Panc1 (cell line): ENCODE measurements around the gene EPDR1. TPM values are rescaled to one million over a fixed set of nuclear protein-coding genes. Genes with fewer than 3 reads are reported as not detected.

ENCODE experiments used
- ATAC-seq: fragments of 200-7000 bp; cut with Tn5 transposase; 2 replicates; pipeline ENCODE4 v1.9.1; 2020; ENCODE audit warnings: mild to moderate bottlenecking, moderate library complexity
- BruUV-seq: library from RNA; stranded (reverse); fragments of 400-500 nt; replicated peaks from 2 replicates; lab custom pipeline; 2021; lab: Mats Ljungman, UMichigan
- CTCF ChIA-PET: fragments of 300-600 bp; sonication (Branson Sonifier 250); formaldehyde crosslinking; loops from one replicate; lab custom pipeline; 2022; ENCODE audit warnings: antibody characterized with exemption; lab: Charles Lee
- POLR2A ChIA-PET: fragments of 300-600 bp; sonication (Branson Sonifier 250); formaldehyde crosslinking; loops from one replicate; lab custom pipeline; 2022; ENCODE audit warnings: antibody characterized with exemption; lab: Charles Lee
- DNase-seq: peaks from one replicate; pipeline ENCODE4 v3.0.0-alpha.2; 2010; ENCODE audit warnings: low read depth, low spot score
- H3K27ac ChIP-seq: 2 replicates; pipeline ENCODE4 v1.5.1; 2011; ENCODE audit warnings: mild to moderate bottlenecking, low read length, inconsistent platforms
- H3K27me3 ChIP-seq: fragments of 200-500 bp; sonication (Bioruptor generic); 2 replicates; pipeline ENCODE4 v1.6.0; 2014; ENCODE audit warnings: low read length, inconsistent platforms; ENCODE audit not compliant: control insufficient read depth, insufficient read depth
- H3K36me3 ChIP-seq: fragments of 200-500 bp; sonication (Bioruptor generic); 2 replicates; pipeline ENCODE4 v1.5.1; 2014; ENCODE audit warnings: inconsistent platforms, mild to moderate bottlenecking, low read length, moderate library complexity; ENCODE audit not compliant: control insufficient read depth, insufficient read depth
- H3K4me1 ChIP-seq: 2 replicates; pipeline ENCODE4 v1.5.1; 2011; ENCODE audit warnings: inconsistent platforms, mild to moderate bottlenecking, low read length, moderate library complexity; ENCODE audit not compliant: control insufficient read depth, insufficient read depth
- H3K4me3 ChIP-seq, 2 experiments: 2 replicates each; pipeline ENCODE4 v1.5.1; 2011 to 2012; ENCODE audit warnings: low read depth in 2 of 2, low read length in 2 of 2, mild to moderate bottlenecking in 2 of 2, inconsistent platforms in 1 of 2, moderate library complexity in 1 of 2
- H3K9me3 ChIP-seq: fragments of 200-500 bp; sonication (Bioruptor generic); 2 replicates; pipeline ENCODE4 v1.5.1; 2014; ENCODE audit warnings: low read depth, mild to moderate bottlenecking, inconsistent platforms, low read length, moderate library complexity; ENCODE audit not compliant: control insufficient read depth, insufficient read depth
- CTCF ChIP-seq: fragments of 450-650 bp; IDR thresholded peaks from 2 replicates; pipeline ENCODE4 v1.5.1; 2017; ENCODE audit warnings: mild to moderate bottlenecking
- POLR2AphosphoS5 ChIP-seq: IDR thresholded peaks from 2 replicates; pipeline ENCODE4 v1.6.1; 2012; ENCODE audit warnings: mild to moderate bottlenecking, low read depth, low read length, moderate library complexity
- REST ChIP-seq, 2 experiments: IDR thresholded peaks; 2 replicates each; pipeline ENCODE4 v1.6.1; 2011 to 2012; ENCODE audit warnings: low read depth in 2 of 2, control low read depth in 1 of 2, low read length in 1 of 2, mild to moderate bottlenecking in 1 of 2, moderate library complexity in 1 of 2; ENCODE audit not compliant: insufficient read depth in 1 of 2
- SIN3A ChIP-seq: IDR thresholded peaks from 2 replicates; pipeline ENCODE4 v1.6.1; 2012; ENCODE audit warnings: low read depth, mild to moderate bottlenecking, low read length, moderate library complexity, borderline replicate concordance; ENCODE audit not compliant: insufficient read depth
- TCF7L2 ChIP-seq: IDR thresholded peaks from 2 replicates; pipeline ENCODE4 v1.6.1; 2011; ENCODE audit warnings: mild to moderate bottlenecking, low read depth, low read length, inconsistent platforms
- in situ Hi-C: cut with HindIII; loops from 2 replicates; pipeline ENCODE4 v1.10.0; 2016; ENCODE audit warnings: low sequenced_read_pairs, low pct_unique_long_range_greater_than_20kb
- intact Hi-C: fragments of 100-400 bp; cut with micrococcal nuclease; formaldehyde crosslinking; loops from one replicate; pipeline ENCODE4 v1.10.0; 2022; ENCODE audit not compliant: unreplicated experiment
- total RNA-seq: library from RNA; stranded (reverse); gene quantifications from one replicate; pipeline ENCODE4 v1.2.1, GENCODE V29; 2021; ENCODE audit not compliant: unreplicated experiment

The EPDR1 gene
- total RNA-seq, 1 experiment from 2014 or later = 86.6 TPM

DNA sequence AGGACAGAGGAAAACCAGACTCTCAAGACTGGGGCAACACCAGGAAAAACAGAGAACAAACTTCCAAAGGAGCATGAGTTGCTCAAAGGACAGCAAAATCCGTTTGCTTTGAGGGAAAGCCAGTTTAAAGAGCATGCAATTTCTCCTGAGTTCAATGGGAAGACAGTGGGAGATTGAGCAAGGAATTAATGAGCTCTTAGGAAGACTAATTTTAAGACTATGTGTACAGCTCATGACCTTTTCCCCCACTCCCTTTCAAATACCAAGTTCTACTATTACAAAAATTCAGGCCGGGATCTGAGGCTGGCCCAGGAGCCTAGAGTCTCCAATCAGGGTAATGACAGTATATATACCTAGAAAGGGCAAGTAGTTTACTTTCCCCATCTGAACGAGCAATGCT lies 79.2 kb downstream of the EPDR1 start:
- no peak overlapping the region for H3K4me3 ChIP-seq
- DNase-seq (no peak), ATAC-seq (no peak)
- no peaks in the 10 kb centered on the region for H3K4me1 ChIP-seq
- no TSS peak for BruUV-seq
- ChIA-PET POLR2A (interaction anchor here (0.6 kb wide), 1 partner anchor 12 kb away, joined by 4 read pairs; no protein-coding TSS in a partner anchor), CTCF (no interaction called here)
- TF ChIP-seq TCF7L2 (no peak), CTCF (no peak), REST (IDR thresholded peaks at IDR 0.05; ENCODE audit: insufficient read depth in 1 of 2, low read depth in 2 of 2, low read length in 1 of 2) (no peak), SIN3A (no peak), POLR2AphosphoS5 (no peak)
- no peak overlapping the region for H3K27ac ChIP-seq
- H3K36me3 ChIP-seq = no peaks in the 10 kb centered on the region
- H3K27me3 ChIP-seq = no peaks in the 10 kb centered on the region
- in situ Hi-C loops (no loop called here), intact Hi-C loops (no loop called here)
- no peaks in the 10 kb centered on the region for H3K9me3 ChIP-seq

GRCh38 chr7:38000272-38000671 lies 79.8 kb downstream of the EPDR1 start:
- POLR2A ChIA-PET = no interaction called here
- BruUV-seq = no TSS peak
- in situ Hi-C loops = no loop called here
- no peak overlapping the region for H3K27ac ChIP-seq
- CTCF ChIA-PET = no interaction called here
- H3K4me3 ChIP-seq = no peak overlapping the region
- H3K9me3 ChIP-seq = no peaks in the 10 kb centered on the region
- H3K36me3 ChIP-seq = no peaks in the 10 kb centered on the region
- no peak for DNase-seq
- no peaks in the 10 kb centered on the region for H3K4me1 ChIP-seq
- no peak for ATAC-seq
- no peaks in the 10 kb centered on the region for H3K27me3 ChIP-seq
- TF ChIP-seq SIN3A = no peak
- TF ChIP-seq TCF7L2 = no peak
- no peak for TF ChIP-seq CTCF
- TF ChIP-seq REST (IDR thresholded peaks at IDR 0.05; ENCODE audit: insufficient read depth in 1 of 2, low read depth in 2 of 2, low read length in 1 of 2) = no peak
- TF ChIP-seq POLR2AphosphoS5 = no peak
- intact Hi-C loops = no loop called here

Other genes with a start within 250 kb of the EPDR1 start
- not detected for gene GPR141, start 236.9 kb upstream of the EPDR1 start, total RNA-seq
- not detected for gene NME8, start 72.0 kb upstream of the EPDR1 start, total RNA-seq
- gene SFRP4, start 3.8 kb upstream of the EPDR1 start, total RNA-seq = 0.74 TPM